ENCODE measurements around the gene APBA2.
"Not testable (repeated sequence)": the region's sequence is repeated elsewhere in the genome, so short reads cannot be mapped to it uniquely, and the experiment has no call there.

The APBA2 gene

GRCh38 chr15:28885630-28886430, at the start of gene APBA2:
TSS of gene APBA2 (plus strand) at chr15:28885974. CDS start at chr15:29053885, 167,911 bp downstream.
- peak; percentile 85 for DNase-seq

GRCh38 chr15:28840285-28840684, 45.5 kb upstream of the APBA2 start:
- not testable (repeated sequence) for DNase-seq

- DNase-seq: not testable (repeated sequence)
Measured at GRCh38 chr15:28842210-28842609, 43.6 kb upstream of the APBA2 start.

- peak; percentile 35 for DNase-seq
Measured at GRCh38 chr15:28843520-28843919, 42.3 kb upstream of the APBA2 start.

- not testable (repeated sequence) for DNase-seq
Measured at GRCh38 chr15:28844147-28844546, 41.6 kb upstream of the APBA2 start.

- not testable (repeated sequence) for DNase-seq
Measured at GRCh38 chr15:28847247-28847646, 38.5 kb upstream of the APBA2 start.

GRCh38 chr15:28847959-28848358, 37.8 kb upstream of the APBA2 start:
- DNase-seq: peak; percentile 49

GRCh38 chr15:28848521-28848920, 37.3 kb upstream of the APBA2 start, which contains the start of gene GOLGA6L7:
TSS of gene GOLGA6L7 (minus strand) at chr15:28848644. CDS start at chr15:28848549, 95 bp downstream.
- peak; percentile 7 for DNase-seq

- peak; percentile 7 for DNase-seq
Measured at GRCh38 chr15:28849271-28849670, 36.5 kb upstream of the APBA2 start.

GRCh38 chr15:28849766-28850165, 36.0 kb upstream of the APBA2 start:
- peak; percentile 13 for DNase-seq

- DNase-seq: not testable (repeated sequence)
Measured at GRCh38 chr15:28853654-28854053, 32.1 kb upstream of the APBA2 start.

GRCh38 chr15:28854578-28854977, 31.2 kb upstream of the APBA2 start:
- not testable (repeated sequence) for DNase-seq

GRCh38 chr15:28861031-28861534, 24.7 kb upstream of the APBA2 start:
- no peak for DNase-seq

- not testable (repeated sequence) for DNase-seq
Measured at GRCh38 chr15:28861589-28862293, 24.0 kb upstream of the APBA2 start.

GRCh38 chr15:28868744-28869345, 16.9 kb upstream of the APBA2 start:
- DNase-seq: no peak

- no peak for DNase-seq
Measured at GRCh38 chr15:28871168-28871567, 14.6 kb upstream of the APBA2 start.

- DNase-seq: no peak
Measured at GRCh38 chr15:28873006-28873405, 12.8 kb upstream of the APBA2 start.

GRCh38 chr15:28873585-28874190, 12.1 kb upstream of the APBA2 start:
- DNase-seq: no peak

GRCh38 chr15:28875461-28876000, 10.2 kb upstream of the APBA2 start:
- no peak for DNase-seq

- no peak for DNase-seq
Measured at GRCh38 chr15:28876131-28876844, 9.5 kb upstream of the APBA2 start.

GRCh38 chr15:28876845-28877185, 9.0 kb upstream of the APBA2 start:
- no peak for DNase-seq

GRCh38 chr15:28878209-28878608, 7.6 kb upstream of the APBA2 start:
- DNase-seq: no peak

Measured in activated CD8-positive, alpha-beta memory T cell treated with anti-CD3 and anti-CD28 coated beads for 24 hours (primary cell).